GM18868 (cell line): Measurements from ENCODE around the gene MALRD1.

ENCODE experiments used
- ATAC-seq: cut with Tn5 transposase; IDR thresholded peaks from one replicate; pipeline ENCODE4 v1.9.1; 2021; ENCODE audit warnings: mild to moderate bottlenecking, moderate library complexity; ENCODE audit not compliant: unreplicated experiment

MALRD1 gene

GRCh38 chr10:19209319-19209718 is 160.7 kb downstream of the MALRD1 start:
- no peak for ATAC-seq

GRCh38 chr10:19212590-19212989 is 164.0 kb downstream of the MALRD1 start:
- no peak for ATAC-seq

- ATAC-seq: no peak
Observed at GRCh38 chr10:19221216-19221615, 172.6 kb downstream of the MALRD1 start.

- no peak for ATAC-seq
Observed at GRCh38 chr10:19226025-19226424, 177.4 kb downstream of the MALRD1 start.

GRCh38 chr10:19231034-19231433 is 182.4 kb downstream of the MALRD1 start:
- no peak for ATAC-seq

GRCh38 chr10:19245889-19246752 is 197.5 kb downstream of the MALRD1 start:
- ATAC-seq: no peak

GRCh38 chr10:19247843-19248242 is 199.2 kb downstream of the MALRD1 start:
- ATAC-seq: no peak

- ATAC-seq: no peak
Observed at GRCh38 chr10:19250546-19250945, 201.9 kb downstream of the MALRD1 start.

- ATAC-seq: no peak
Observed at GRCh38 chr10:19252531-19252930, 203.9 kb downstream of the MALRD1 start.

GRCh38 chr10:19256331-19256730 is 207.7 kb downstream of the MALRD1 start:
- ATAC-seq: no peak

GRCh38 chr10:19263262-19263661 is 214.7 kb downstream of the MALRD1 start:
- ATAC-seq: no peak

GRCh38 chr10:19283285-19283684 is 234.7 kb downstream of the MALRD1 start:
- no peak for ATAC-seq

- no peak for ATAC-seq
Observed at GRCh38 chr10:19283786-19284185, 235.2 kb downstream of the MALRD1 start.

- no peak for ATAC-seq
Observed at GRCh38 chr10:19290770-19291169, 242.2 kb downstream of the MALRD1 start.

GRCh38 chr10:19294233-19294632 is 245.6 kb downstream of the MALRD1 start:
- no peak for ATAC-seq

GRCh38 chr10:19299645-19300044 is 251.0 kb downstream of the MALRD1 start:
- no peak for ATAC-seq

GRCh38 chr10:19302117-19302516 is 253.5 kb downstream of the MALRD1 start:
- ATAC-seq: peak; percentile 73

- no peak for ATAC-seq
Observed at GRCh38 chr10:19310066-19310465, 261.5 kb downstream of the MALRD1 start.

GRCh38 chr10:19316204-19316870 is 267.7 kb downstream of the MALRD1 start:
- ATAC-seq: no peak

- ATAC-seq: no peak
Observed at GRCh38 chr10:19317952-19318351, 269.4 kb downstream of the MALRD1 start.

- ATAC-seq: no peak
Observed at GRCh38 chr10:19325581-19325980, 277.0 kb downstream of the MALRD1 start.

- no peak for ATAC-seq
Observed at GRCh38 chr10:19328582-19328981, 280.0 kb downstream of the MALRD1 start.
